NOMO-1 treated with DMSO at 0.1 percent for 48 hours (cell line): ENCODE data around the gene FAM25A.
A peak's percentile ranks its signal among the peaks of the same experiment; 100 is the strongest.
"Not testable (repeated sequence)": the region's sequence is repeated elsewhere in the genome, so short reads cannot be mapped to it uniquely, and the experiment has no call there.

ENCODE experiments used
- DNase-seq: peaks from one replicate; lab custom pipeline; 2025; ENCODE audit not compliant: unreplicated experiment; lab: John Stamatoyannopoulos, UW

The FAM25A gene

GRCh38 chr10:87009134-87009696 is 10.9 kb upstream of the FAM25A start:
- not testable (repeated sequence) for DNase-seq

DNA sequence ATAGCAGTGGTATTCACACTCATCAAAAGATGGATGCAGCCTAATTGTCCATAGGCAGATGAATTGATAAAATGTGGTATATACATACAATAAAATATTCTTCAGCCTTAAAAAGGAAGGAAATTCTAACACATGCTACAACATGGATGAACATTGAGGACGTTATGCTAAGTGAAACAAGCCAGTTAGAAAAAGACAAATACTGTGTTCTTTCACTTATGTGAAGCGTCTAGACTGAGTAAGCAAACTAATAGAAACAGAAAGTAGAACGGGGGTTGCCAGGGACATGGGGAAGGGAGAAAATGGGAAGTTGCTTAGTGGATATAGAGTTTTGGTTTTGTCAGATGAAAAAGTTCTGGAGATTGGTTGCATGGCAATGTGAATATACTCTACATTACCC is 6.6 kb upstream of the FAM25A start:
- DNase-seq, result peak; percentile 22

- DNase-seq, result not testable (repeated sequence)
Measured at GRCh38 chr10:87014986-87015716, 4.9 kb upstream of the FAM25A start.

DNA sequence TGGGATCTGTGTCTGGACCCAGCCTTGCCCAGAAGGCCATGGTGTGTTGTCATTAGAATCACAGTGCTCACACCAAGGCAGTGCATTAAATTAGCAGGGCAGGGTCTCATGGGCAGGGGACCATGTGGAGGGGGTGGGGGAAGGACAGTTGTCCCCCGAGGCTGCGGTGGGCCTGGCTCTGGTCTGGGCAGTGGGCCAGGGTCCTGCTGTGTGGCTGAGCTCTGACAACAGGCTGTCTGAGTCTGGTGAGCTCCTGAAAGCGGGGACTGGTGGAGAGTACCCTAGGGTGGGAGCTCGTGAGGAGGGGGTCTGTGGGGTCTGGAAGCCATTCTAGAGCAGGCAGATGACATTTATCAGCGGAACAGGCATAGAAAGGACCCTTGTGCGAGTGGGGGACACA is 2.0 kb upstream of the FAM25A start:
- not testable (repeated sequence) for DNase-seq

DNA sequence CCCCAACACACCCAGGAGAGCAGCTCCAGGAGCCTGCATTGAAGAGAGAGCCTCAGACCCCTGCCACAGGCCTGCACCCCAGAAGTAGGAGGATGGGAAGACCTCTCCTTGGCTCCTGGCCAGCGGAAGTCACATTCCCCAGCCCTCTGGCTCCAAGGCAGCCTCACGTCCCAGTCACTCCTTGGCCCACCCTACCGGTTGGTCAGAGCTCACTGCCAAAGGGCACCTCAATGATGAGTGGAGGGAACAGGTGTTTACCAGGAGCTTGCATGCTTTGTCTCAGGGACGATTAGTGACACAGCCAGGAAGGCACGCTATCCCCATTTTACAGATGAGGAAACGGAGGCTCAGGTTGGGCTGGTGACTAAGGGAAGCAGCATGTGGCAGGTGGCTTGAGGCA is 1.0 kb upstream of the FAM25A start:
- DNase-seq, result not testable (repeated sequence)

DNA sequence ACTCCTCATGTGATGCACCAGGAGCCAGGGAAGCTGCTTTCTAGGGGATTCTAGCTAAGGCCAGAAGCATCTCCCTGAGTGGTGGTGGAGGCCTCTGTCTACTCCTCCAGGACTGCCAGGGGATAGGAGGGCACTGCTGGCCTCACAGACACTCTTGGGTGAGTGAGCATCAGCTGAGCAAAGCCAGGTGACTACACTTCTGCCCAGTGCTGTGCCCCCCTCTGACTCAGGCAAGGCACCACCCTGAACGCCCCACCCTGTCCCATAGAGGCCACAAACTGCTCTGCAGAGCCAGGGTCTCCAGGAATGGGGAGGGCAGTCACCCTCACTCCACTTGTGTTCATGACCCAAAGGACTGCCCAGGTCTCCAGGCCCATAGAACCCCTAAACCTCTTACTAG is 590 bp upstream of the FAM25A start:
- DNase-seq, result not testable (repeated sequence)

DNA sequence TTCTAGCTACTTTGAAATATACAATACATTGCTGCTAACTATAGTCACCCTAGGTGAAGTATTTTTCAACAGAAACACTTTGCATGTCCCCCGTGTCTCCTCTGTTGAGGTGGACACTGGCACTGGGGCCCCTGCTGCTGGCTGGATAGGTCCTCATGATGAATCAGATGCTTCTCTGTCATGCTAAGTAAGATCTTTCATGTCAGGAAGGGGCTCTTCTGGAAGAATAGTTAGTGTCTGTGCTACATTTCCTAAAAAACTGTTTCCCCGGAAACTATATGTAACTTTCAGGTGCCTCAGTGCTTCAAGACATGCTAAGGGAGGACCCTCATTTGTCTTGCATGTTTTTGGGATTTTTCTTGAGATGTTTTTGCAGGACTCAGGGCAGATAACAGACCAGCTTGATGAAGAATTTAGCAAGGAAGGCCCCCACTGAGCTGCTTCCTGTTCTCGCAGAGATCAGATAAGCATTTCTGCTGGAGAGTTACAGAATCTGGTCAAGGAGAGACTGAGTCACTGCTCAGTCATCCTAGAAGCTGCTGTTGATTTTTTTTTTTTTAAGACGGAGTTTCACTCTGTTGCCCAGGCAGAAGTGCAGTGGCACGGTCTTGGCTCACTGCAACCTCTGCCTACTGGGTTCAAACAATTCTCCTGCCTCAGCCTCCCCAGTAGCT is 5.3 kb downstream of the FAM25A start:
- DNase-seq, result peak; percentile 64

DNA sequence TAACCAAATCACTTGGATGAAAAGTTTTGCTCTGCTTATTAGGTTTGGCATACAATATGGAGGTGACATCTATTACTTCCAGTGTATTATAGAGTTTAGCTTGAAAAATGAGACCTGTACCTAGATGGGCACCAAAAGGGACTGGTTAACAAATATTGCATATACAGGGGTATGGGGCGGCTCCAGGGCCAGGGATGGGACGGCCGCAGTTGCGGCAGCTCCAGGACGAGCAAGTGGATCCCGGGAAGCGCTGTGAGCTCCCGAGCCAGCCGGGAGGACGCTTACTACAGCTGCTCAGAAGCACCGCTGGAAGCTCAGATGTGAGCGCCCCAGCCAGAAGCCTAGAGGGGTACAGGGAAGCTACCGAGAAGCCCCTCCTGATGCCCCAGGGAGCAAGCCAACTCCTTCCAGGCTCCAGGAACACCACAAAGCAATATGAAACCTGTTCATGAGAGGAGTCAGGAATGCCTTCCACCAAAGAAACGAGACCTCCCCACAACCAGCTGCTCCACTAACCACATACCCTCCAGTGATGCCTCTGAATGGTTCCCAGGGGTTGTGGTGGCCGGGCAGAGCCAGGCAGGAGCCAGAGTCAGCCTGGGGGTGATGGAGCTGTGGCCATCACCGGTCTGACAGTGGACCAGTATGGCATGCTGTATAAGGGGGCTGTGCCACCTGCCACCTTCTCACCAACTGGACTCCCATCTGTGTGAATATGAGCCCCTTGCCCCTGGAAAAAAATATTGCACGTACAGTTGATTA is 6.8 kb downstream of the FAM25A start:
- DNase-seq, result not testable (repeated sequence)

DNA sequence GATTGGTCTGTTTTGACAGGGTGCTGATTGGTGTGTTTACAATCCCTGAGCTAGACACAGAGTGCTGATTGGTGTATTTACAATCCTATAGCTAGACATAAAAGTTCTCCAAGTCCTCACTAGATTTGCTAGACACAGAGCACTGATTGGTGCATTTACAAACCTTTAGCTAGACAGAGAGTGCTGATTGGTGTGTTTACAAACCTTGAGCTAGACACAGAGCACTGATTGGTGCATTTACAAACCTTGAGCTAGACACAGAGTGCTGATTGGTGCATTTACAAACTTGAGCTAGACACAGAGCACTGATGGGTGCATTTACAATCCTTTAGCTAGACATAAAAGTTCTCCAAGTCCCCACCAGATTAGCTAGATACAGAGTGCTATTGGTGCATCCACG is 10.3 kb downstream of the FAM25A start:
- DNase-seq, result not testable (repeated sequence)

- no peak for DNase-seq
Measured at GRCh38 chr10:87030912-87031635, 11.0 kb downstream of the FAM25A start.

DNA sequence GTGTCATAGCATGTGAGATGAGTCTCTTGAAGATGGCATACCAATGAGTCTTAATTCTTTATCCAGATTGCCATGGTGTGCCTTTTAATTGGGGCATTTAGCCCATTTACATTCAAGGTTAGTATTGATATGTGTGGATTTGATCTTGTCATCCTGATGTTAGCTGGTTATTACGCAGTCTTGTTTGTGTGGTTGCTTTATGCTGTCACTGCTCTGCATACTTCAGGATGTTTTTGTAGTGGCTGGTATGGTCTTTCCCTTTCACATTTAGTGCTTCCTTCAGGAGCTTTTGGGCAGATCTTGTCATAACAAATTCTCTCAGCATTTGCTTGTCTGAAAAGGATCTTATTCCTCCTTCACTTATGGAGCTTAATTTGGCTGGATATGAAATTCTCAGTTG is 16.5 kb downstream of the FAM25A start:
- no peak for DNase-seq

DNA sequence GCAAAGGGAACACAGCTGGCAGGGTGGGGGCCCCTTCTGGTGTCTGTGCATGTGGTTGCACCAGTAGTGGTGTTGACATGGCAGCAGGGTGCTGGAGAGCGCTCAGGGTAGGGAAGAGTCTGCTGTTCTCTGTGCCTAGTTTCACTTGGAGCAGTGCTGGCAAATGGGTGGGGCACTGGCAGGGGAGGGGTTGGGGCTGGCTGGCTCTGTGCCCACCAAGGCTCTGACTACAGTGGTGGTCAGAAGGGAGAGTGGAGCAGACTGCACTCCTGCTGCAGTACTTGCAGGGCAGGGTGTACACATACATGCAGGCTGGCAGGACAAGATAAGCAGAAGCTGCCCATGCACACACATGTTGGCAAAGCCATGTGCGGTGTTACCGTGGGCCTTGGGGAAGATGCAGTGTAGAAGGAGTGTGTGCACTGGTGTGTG is 18.2 kb downstream of the FAM25A start:
- DNase-seq, result no peak

- no peak for DNase-seq
Measured at GRCh38 chr10:87038786-87039185, 18.7 kb downstream of the FAM25A start.

- DNase-seq, result not testable (repeated sequence)
Measured at GRCh38 chr10:87043579-87043978, 23.5 kb downstream of the FAM25A start.

GRCh38 chr10:87045434-87045938 is 25.4 kb downstream of the FAM25A start:
- no peak for DNase-seq

- DNase-seq, result no peak
Measured at GRCh38 chr10:87053111-87053510, 33.0 kb downstream of the FAM25A start.

- DNase-seq, result no peak
Measured at GRCh38 chr10:87053577-87054181, 33.6 kb downstream of the FAM25A start.

- peak; percentile 90 for DNase-seq
Measured at GRCh38 chr10:87054373-87055295, 34.5 kb downstream of the FAM25A start.

DNA sequence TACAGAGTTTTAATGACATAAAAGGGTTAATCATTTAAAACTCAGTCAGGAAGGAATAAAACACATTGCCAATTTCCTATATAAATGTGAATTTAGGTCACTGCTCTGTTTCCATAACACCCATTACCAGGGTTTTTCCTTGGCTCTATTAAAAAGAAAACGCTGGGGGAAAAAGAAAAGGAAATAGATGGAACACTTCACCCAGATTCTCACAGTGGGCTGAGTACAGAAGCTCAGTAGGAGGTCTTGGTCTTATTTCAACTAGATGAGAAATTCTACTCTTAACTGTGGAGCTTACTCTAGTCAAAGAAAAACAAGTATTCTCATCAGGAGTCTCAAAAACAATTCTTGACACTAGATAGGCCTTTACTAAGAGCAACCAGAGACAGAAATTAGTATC is 38.1 kb downstream of the FAM25A start:
- no peak for DNase-seq
